IPS-NIHi7 (cell line): ENCODE measurements around the gene NEUROG1.

Experiments
- DNase-seq: peaks from one replicate; pipeline ENCODE4 v3.0.0; 2012; ENCODE audit warnings: mixed read lengths; ENCODE audit errors: extremely low spot score

The NEUROG1 gene

GRCh38 chr5:135564331-135564730, 28.6 kb upstream of the NEUROG1 start:
- no peak for DNase-seq

DNA sequence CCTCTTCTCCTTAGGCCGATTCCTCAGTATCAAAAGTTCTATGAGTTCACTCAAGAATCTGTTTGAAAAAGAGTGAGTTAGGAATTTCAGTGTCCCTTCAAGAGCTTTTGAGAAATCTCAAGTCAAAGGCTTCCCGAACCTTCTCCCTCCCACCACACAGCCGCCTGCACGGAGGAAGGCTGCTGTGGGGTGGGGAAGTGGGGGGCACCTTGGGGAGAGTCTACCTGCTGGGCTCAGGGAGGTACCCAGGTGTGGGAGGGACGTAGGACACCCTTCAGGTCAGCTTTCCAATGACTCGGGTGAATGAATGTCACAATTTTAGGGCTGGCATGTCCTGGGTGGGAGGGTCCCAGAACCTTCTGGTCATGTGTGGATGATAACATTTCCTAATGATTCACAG, 25.5 kb upstream of the NEUROG1 start:
- DNase-seq = no peak

DNA sequence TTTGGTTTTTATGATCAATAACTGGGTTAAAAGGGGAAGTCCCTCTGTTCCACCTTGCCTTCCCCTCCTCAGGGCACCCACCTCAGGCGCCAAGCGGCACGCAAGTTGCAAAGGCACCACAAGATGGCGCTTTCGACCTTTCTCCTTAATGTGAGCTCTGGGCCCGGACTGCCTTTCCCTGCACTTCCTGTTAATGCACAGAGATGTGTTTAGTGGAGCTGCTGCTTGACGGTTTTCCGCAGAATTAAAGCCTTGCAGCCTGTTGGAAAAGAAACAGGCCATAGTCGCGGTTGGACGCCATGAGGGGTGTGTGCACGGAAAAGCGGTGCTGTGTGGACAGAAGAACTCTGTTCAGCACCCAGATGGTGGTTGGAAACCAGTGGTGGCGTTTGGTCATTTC, 25.1 kb upstream of the NEUROG1 start:
- peak; percentile 86 for DNase-seq

DNA sequence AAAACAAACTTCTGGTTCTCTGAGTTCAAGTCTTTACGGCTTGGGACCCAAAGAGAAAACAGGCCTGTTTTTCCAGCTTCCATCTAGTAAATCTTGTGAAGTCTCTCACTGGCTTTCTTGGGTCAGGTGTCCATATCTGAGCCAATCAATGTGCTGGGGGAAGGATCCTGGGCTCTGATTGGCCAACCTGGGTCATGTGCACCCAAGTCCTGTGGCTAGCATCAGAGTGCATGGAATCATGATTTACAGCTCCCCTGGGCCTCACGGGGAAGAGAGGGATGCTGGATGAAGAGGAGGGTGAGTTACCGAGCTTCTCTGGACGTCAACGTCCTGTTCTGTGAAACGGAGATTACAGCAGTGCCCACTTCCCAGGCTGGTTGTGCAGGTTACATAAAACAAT, 23.6 kb upstream of the NEUROG1 start:
- DNase-seq = no peak

DNA sequence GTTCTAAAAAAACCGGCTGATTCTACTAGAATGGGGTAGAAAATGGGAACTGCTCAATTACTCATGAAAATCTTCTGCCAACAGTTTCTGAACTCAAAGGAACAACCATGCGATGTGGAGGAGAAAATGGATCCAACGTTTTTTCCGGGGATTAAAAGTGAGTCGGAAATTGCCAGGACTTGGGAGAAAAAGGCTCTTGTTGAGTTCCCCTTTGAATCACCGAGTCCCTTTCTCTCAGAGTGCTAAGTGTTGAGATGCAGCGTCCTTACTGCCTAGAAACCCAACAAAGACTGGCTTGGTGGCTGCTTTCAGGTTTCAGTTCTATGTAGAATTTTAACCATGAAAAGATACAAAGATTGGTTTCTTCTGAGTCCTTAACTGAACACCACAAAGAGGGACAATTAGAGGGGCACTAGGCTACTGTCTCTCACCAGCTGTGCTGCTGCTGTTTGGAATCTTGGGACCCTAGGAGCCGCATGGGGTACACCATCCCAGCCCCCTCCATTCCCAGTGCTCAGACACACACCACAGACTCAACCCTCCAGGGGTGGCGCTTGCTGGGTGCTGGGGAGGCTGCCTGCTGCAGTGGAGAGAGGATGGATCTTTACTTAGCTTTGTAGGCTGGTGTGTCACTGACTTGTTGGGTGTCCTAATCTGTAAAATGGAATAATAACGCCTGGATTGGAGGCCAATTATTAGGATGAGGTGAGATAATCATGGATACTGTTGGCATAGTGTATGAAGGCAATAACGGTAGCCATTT, 21.5 kb upstream of the NEUROG1 start:
- DNase-seq = no peak

- DNase-seq = no peak
These were observed 20.9 kb upstream of the NEUROG1 start for GRCh38 chr5:135556620-135557019.

- no peak for DNase-seq
These were observed 19.8 kb upstream of the NEUROG1 start for GRCh38 chr5:135555530-135555929.

DNA sequence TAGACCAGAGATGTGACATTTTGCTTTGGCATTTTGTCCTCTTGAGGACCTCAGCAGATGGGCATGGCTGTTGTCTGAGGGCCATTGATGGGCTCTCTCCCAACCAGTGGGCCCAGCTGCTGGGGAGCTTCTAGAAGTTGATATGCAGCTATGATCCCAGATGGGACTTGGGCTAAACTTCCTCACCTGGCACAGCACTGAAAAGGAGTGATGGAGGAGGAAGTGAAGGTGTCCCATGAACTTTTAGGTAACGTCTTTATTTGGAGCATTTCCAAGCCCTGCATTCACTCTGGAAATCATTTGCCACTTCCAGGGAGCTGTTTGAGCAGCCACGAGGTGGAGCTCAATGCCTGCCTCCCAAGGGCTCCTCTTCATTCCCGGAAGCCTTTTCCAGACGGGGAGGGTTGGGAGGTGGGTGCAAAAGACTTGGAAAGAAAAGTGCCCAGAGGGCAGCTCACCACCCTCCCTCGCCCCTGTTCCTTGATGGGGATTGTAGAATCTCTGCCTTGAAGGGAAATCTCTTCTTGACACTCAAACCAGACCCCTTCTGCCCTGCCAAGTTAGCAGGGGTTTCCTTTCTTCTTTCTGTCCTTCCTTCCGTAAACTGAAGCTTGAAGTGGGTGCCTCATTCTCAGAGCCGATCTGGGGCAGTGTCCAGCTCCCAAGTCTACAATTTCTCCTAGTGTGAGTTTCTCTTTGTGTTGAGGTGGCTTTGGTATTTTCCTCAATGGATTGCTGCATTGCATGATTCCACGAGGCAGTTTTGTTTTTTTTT, 18.1 kb upstream of the NEUROG1 start:
- peak; percentile 71 for DNase-seq

GRCh38 chr5:135551593-135552447, 16.1 kb upstream of the NEUROG1 start:
- DNase-seq = peak; percentile 79

DNA sequence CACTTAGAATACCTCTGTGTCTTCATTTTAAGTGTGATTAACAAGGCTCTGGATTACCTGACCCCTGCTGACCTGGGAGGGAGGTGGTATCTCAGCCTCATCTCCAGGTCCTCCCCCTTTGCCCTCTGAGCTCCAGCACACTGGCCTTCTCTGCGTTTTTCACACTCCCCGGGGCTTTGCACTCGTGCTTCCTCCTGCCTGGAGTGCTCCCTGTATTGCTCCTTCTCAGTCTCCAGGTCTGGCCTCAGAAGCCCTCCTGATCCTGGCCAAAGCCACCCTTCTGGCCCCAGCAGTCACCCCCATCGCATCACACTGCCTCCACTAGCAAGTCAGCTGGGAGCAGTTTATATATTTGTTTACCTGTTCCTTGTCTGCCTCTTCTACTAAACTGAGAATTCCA, 13.6 kb upstream of the NEUROG1 start:
- DNase-seq = no peak

- no peak for DNase-seq
These were observed 12.0 kb upstream of the NEUROG1 start for GRCh38 chr5:135547590-135548254.

DNA sequence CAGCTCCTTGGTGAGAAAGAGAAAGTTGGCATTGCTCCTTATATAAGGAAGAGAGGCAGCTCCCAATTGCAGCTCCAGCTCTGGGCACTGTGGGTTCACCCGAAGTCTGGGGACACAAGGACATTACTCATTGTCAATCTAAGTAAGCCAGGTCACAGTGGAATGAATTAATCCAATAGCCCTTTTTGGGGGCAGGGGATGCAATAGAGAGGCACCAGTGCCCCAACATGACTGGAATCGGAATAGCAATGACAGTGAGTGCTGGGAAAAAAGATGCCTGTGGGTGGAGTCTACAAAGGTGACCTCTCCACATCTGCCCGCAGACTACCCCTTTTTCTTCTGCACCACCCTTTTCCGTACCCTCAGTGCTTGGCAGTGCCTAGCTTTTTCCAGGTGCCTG, 11.1 kb upstream of the NEUROG1 start:
- DNase-seq = no peak

DNA sequence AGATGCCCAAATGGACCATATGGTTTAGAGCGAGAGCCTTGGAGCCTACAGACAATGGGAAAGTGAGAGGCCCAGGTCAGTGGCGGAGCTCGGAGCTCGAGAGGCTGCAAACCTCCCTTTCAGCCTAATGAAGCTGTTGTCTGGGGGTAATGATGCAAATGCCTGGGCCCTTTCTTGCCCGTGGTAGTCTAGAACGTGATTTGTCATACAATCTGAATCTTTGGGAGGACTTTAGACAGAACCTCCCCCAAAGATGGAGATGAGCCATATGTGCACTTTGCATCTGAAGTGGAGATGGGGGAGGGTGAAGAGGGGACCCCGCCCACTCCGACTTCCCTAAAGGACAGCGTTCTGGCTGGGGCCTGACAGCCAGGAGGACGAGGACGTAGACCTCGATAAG, 10.3 kb upstream of the NEUROG1 start:
- DNase-seq = no peak

GRCh38 chr5:135545099-135545498, 9.3 kb upstream of the NEUROG1 start:
- peak; percentile 41 for DNase-seq

DNA sequence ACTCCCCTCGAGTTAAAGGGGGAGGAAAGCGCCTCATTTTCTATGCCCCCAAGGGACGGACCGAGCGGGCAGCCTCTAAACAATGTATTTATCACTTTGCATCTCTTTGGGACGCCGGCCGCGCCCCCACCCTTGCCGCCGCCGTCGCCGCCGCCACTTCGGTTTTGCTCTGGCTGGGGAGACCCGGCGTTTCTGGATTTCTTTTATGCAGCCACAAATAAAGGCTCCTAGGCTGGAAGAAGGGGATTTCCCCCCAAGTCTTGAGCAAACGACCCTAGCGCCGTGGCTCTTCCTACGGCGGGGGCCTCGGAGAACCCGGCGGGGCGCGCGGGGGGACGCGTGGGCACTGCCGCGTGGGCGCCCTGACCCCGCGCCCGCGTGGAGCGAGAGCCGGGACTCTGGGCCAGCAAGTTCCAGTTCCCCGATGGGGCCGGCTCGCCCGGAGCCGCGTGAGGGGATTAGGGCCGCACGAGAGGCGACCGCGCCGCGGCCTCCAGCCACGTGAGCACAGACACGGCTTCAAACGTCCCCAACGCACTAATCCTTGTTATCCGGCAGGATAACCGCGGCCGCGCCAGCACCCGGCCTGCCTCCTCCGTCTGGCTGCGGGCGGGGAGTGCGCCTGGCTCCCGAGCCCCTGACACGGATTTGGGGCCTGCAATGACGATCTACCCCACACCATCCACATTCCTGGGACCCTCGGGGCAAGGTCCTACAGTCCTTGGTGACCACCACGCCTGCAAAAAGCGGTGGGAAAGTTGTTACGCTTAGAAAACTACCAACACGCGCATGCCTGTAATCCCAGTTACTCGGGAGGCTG, 7.9 kb upstream of the NEUROG1 start:
- peak; percentile 53 for DNase-seq

- no peak for DNase-seq
These were observed 7.3 kb upstream of the NEUROG1 start for GRCh38 chr5:135543001-135543484.

GRCh38 chr5:135541807-135542502, 6.2 kb upstream of the NEUROG1 start:
- DNase-seq = no peak

DNA sequence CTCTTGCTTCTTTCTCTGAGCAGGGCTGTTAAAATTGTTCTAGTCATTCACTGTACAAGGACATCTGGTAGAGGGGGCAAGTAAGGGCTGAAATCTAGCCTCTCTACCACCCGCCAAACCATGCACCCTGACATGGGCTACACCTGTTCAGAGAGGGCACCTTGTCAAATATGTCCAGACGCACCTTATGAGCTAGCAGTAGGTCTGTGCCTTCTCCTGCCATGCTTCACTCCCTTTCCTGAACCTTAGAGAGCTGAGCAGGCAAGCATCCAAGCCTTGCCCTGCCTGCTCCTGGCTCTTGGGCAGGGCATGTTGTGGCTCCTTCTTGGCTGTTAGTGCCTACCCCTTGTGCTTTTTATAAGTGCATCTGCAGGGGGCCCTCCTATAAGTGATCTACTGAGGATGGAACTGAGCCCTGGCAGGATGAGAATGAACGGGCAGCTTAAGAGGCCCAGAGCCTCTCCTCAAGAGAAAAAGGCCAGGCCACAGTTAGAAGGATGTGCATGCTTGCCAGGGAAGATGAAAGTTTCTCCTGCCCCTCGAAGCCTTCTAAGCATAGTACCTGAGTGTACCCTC, 3.8 kb upstream of the NEUROG1 start:
- DNase-seq = no peak

DNA sequence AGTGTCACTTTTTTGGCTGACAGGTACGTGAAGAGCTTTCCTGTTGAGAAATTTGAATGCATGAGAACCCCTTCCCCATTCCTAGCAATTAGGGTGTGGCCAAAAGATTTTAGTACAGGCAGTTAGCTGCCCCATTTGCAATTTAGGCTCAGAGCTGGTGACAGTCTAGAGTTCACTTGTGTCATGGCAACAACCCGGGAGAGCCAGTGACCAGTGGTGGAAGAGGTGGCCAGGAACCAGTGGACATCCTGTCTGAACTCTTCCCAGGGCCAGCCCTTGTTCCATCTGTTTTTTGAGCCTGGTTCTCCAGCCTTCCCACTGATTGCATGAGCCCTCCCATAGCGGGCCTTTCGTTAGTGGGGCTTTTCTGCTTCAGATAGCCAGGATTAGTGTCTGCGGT, 2.5 kb upstream of the NEUROG1 start:
- DNase-seq = no peak

GRCh38 chr5:135537745-135538144, 2.0 kb upstream of the NEUROG1 start:
- no peak for DNase-seq
